Astrocyte of the hippocampus (primary cell): Measurements from ENCODE around the gene HNRNPUL1.

Source experiments
- DNase-seq: peaks from one replicate; pipeline ENCODE4 v3.0.0; 2011; ENCODE audit warnings: low read depth, low spot score

Gene HNRNPUL1

GRCh38 chr19:41263850-41264580 lies at the start of gene HNRNPUL1:
Gene HNRNPUL1 (plus strand): TSS chr19:41264372. CDS start chr19:41264504, 132 bp downstream.
- peak; percentile 100 for DNase-seq

DNA sequence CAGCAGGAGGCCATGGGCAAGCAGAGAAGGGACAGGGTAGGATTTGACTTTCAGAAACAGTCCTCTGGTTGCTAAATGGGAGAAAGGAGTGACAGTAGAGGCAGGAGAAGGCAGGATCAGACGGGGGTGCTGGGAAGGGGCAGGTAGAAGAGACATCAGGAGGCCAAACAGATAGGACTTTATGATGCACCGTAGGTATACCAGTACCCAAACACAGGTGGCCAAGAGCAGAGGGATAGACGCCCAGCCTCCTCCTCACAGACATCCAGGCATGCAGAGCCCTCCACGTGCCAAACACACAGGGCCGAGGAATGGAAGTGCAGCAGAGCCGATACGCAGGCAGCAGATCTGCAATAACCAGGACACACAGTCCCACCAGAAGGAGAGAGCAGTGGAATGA lies 46.4 kb upstream of the HNRNPUL1 start:
- DNase-seq = no peak

DNA sequence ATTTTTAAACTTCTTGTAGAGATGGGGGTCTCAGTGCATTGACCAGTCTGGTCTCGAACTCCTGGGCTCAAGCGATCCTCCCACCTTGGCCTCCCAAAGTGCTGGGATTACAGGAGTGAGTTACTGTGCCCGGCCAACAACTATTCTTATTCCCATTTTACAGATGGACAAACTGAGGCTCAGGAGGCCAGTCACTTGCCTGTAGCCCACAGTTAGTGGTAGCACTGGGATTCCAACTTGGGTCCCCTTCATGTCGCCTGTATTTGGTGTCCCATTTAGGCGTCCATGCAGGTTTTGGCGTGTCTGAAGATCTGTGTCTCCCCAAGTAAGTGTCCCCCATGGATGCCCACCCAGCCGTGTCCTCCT lies 45.9 kb upstream of the HNRNPUL1 start:
- DNase-seq = no peak

DNA sequence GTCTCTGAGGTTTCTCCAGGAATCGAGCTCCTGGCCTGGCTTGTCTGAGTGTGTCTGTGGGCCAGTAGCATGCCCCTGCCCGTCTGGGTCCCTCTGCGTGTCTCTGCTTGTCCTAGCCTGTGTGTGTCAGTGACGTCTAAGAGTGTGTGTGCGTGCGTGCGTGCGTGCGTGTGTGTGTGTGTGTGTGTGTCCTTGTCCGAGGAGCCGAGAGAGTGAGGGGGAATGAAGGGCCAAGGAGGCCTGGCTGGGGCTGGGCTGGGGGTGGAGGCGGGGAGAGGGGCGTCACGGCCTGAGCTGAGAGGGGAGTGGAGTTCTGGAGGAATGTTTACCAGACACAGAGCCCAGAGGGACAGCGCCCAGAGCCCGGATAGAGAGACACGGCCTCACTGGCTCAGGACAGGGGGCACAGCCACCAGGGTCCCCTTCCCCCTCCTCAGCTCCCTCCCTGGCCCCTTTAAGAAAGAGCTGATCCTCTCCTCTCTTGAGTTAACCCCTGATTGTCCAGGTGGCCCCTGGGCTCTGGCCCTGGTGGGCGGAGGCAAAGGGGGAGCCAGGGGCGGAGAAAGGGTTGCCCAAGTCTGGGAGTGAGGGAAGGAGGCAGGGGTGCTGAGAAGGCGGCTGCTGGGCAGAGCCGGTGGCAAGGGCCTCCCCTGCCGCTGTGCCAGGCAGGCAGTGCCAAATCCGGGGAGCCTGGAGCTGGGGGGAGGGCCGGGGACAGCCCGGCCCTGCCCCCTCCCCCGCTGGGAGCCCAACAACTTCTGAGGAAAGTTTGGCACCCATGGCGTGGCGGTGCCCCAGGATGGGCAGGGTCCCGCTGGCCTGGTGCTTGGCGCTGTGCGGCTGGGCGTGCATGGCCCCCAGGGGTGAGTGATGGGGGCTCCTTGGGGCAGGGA lies 45.3 kb upstream of the HNRNPUL1 start, which contains the start of gene AXL:
AXL (plus strand) TSS at position 609 of the 893 bp plus-strand sequence; CDS start at position 779, 170 bp downstream.
- DNase-seq = peak; percentile 91

DNA sequence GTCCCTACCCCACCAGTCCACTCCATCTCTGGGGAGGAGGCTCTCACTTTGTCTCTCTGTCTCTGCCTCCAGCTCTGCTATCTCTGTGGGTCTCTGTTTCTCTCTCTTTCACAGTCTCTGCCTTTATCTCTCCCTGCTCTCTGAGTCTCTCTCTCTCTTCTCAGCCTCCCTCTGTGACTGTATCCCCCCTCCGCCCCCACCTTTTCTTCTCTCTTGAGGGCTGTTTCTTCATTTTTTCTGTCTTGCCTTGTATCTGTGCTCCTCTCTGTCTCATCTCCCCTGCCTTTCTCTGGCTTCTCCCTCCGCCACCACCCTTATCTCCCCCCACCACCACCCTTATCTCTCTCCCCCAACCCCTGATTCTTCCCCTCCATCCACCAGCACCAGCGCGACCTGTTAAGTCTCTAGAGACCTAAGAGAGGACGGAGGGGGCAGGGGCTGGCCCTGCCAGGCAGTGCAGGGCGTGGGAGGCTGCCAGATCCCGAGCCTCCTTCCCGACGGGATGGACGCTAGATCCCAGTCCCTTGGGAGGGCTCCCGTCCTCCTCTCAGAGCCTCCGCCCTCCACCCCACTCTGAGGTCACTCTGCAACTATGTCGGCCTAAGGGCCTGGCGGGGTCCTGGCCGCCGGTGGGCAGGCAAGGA lies 44.1 kb upstream of the HNRNPUL1 start:
- peak; percentile 74 for DNase-seq

- DNase-seq = no peak
These were observed 43.4 kb upstream of the HNRNPUL1 start for GRCh38 chr19:41220811-41221210.

GRCh38 chr19:41221514-41222205 lies 42.5 kb upstream of the HNRNPUL1 start:
- no peak for DNase-seq

DNA sequence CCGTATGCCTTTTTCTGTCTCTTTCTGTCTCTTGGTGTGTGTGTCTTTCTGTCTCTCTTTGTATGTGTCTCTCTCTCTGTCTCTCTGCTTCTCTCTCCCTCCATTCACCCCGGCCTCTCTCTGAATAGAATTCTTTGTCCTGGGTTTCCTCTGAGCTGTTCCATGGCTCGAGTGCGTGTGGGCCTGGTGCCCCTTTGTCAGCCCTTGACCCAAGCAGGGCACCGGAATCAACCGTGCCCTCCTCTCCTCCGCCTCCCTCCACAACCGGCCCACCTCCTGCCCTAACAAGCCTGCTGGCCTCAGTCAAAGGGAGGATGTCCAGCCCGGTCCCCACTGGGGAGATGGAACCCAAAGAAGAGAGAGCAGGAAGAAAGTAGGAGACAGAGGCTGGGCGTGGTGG lies 41.9 kb upstream of the HNRNPUL1 start:
- no peak for DNase-seq

- peak; percentile 93 for DNase-seq
These were observed 40.5 kb upstream of the HNRNPUL1 start for GRCh38 chr19:41223431-41224234.

- no peak for DNase-seq
These were observed 39.5 kb upstream of the HNRNPUL1 start for GRCh38 chr19:41224632-41225031.

DNA sequence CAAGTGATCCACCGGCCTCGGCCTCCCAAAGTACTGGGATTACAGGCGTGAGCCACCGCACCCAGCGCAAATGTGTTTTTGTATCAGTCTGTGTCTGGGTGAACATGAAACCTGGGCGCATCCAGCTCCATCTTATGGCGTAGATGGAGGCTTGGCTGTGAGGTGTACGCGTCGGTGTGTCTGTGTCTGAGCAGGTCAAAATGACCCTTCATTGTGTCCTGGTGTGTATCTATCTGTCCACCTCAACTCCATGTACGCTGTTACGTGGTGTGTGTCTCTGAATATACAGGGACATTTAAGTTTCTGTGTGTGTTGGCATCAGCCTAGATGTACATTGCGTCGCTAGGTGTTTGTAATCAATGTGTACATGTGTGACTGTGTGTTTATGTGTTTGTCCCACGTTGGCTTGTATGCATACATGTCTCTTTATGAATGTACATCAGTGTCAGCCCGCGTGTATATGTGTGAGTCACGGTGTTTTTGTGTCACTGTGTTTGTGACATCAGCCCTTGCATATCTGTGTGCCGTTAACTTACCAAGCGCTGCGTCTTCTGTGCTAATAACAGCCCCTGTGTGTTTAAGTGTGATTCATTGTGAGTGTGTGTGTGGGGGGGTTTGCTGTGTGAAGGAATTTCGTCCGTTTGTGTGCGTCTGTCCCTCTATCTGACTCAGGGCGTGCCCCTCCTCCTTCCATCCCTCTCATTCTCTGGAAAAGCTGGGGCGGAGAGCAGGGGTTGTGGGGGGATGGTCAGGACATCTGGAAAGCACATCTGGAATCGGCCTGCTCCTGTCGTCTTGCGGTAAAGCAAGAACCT lies 38.7 kb upstream of the HNRNPUL1 start:
- peak; percentile 96 for DNase-seq

- peak; percentile 96 for DNase-seq
These were observed 37.9 kb upstream of the HNRNPUL1 start for GRCh38 chr19:41226053-41226873.

DNA sequence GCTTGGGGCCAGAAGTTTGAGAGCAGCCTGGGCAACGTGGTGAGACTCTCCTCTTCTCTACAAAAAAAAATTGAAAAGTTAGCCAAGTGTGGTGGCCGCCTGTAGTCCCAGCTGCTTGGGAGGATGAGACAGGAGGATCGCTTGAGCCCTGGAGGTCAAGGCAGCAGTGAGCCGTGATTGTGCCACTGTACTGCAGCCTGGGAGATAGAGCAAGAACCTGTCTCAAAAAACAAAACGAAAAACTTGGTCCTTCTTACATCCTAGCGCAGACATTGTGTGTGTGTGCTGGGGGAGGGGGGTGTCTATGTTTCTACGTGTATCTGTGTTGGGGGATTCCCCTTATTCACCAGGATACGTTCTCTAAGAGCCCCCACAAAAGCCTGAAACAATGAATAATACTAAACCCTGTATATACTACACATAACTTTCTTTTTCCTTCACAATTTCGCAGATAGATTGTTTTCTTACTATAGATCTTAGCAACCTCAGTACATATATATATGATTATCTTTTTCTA lies 37.2 kb upstream of the HNRNPUL1 start:
- DNase-seq = no peak

DNA sequence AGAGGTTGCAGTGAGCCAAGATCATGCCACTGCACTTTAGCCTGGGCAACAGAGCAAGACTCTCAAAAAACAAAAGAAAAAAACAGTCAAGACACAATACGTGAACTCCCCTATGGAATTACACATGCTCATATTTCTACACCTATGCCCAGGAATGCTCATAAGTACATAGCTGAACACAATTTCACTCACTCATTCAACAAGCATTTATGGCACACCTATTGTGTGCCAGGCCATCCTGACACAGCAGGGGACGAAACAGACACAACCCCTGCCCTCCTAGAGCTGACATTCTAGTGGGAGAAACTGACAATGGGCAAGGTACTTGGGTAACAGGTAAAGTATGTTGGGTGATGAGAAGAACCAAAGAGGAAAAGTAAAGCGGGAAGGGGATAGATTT lies 35.7 kb upstream of the HNRNPUL1 start:
- DNase-seq = no peak

GRCh38 chr19:41229338-41229737 lies 34.8 kb upstream of the HNRNPUL1 start:
- peak; percentile 27 for DNase-seq

DNA sequence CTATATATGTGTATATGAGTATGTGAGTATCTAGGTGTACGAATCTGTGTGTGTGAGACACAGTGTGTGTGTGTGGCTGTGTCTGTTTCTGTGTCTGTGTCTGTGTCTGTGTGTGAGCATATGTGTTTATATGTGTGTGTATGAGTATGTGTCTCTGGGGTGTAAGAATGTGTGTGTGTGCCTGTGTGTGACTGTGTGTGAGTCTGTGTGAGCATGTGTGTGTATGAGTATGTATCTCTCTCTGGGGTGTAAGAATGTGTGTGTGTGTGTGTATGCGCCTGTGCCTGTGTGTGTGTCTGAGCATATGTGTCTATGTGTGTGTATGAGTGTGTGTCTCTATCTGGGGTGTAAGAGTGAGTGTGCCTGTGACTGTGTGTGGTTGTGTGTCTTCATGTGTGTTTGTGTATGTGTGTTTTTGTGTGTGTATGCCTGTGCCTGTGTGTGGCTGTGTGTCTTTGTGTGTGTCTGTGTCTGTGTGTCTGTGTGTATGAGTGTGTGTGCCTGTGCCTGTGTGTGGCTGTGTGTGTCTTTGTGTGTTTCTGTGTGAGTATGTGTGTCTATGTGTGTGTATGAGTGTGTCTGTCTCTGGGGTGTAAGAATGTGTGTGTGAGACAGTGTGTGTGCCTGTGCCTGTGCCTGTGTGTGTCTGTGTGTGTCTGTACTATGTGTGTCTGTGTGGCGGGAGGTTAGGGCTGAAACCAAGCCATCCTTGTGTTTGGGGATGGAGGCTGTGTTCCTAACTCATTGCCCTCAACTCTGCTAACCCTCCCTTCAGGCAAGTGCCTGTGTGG lies 33.9 kb upstream of the HNRNPUL1 start:
- no peak for DNase-seq

DNA sequence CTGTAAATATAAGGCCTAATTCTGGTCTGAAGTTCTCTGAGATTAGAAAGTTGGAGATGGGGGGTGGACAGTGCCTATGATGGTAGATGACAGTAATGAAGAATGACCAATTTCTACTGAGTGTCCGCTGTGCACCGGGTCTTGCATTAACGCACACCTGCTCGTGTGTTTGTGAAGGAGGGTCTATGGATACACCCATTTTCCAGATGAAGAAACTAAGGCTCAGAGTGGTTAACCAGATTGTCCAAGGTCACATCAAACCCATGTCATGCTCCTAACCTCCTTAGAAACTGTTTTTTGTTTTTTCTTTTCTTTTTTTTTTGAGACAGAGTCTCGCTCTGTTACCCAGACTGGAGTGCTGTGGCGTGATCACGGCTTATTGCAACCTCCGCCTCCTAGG lies 31.5 kb upstream of the HNRNPUL1 start:
- no peak for DNase-seq

- DNase-seq = no peak
These were observed 30.4 kb upstream of the HNRNPUL1 start for GRCh38 chr19:41233748-41234240.
